Measurements from ENCODE around the gene C17orf114.

Gene C17orf114

GRCh38 chr17:4822835-4823234 is 20.7 kb upstream of the C17orf114 start:
- H3K4me1 Mint-ChIP-seq (ENCODE audit: unreplicated experiment), result no peaks in the 10 kb centered on the region
- H3K27ac Mint-ChIP-seq (ENCODE audit: unreplicated experiment), result no peak overlapping the region
- no peak for TF ChIP-seq CTCF (IDR thresholded peaks at IDR 0.05; ENCODE audit: unreplicated experiment)
- peaks cover 4% of the 10 kb centered on the region for H3K27me3 Mint-ChIP-seq (ENCODE audit: unreplicated experiment)
- H3K36me3 Mint-ChIP-seq (ENCODE audit: low read depth, unreplicated experiment), result peaks cover 14% of the 10 kb centered on the region
- no peak for DNase-seq (ENCODE audit: low spot score)
- no peaks in the 10 kb centered on the region for H3K9me3 Mint-ChIP-seq (ENCODE audit: unreplicated experiment)
- H3K4me3 Mint-ChIP-seq (ENCODE audit: unreplicated experiment), result no peak overlapping the region

GRCh38 chr17:4818276-4818675 is 16.1 kb upstream of the C17orf114 start:
- Mint-ChIP-seq H3K27me3 (ENCODE audit: unreplicated experiment) (peaks cover 4% of the 10 kb centered on the region), H3K27ac (ENCODE audit: unreplicated experiment) (no peak overlapping the region), H3K9me3 (ENCODE audit: unreplicated experiment) (no peaks in the 10 kb centered on the region), H3K4me1 (ENCODE audit: unreplicated experiment) (no peaks in the 10 kb centered on the region), H3K36me3 (ENCODE audit: low read depth, unreplicated experiment) (peaks cover 27% of the 10 kb centered on the region), H3K4me3 (ENCODE audit: unreplicated experiment) (no peak overlapping the region)
- TF ChIP-seq CTCF (IDR thresholded peaks at IDR 0.05; ENCODE audit: unreplicated experiment), result no peak
- no peak for DNase-seq (ENCODE audit: low spot score)

GRCh38 chr17:4816826-4817225 is 14.7 kb upstream of the C17orf114 start:
- Mint-ChIP-seq H3K27ac (ENCODE audit: unreplicated experiment) (no peak overlapping the region), H3K4me3 (ENCODE audit: unreplicated experiment) (no peak overlapping the region), H3K36me3 (ENCODE audit: low read depth, unreplicated experiment) (peaks cover 27% of the 10 kb centered on the region), H3K4me1 (ENCODE audit: unreplicated experiment) (no peaks in the 10 kb centered on the region), H3K27me3 (ENCODE audit: unreplicated experiment) (peaks cover 4% of the 10 kb centered on the region), H3K9me3 (ENCODE audit: unreplicated experiment) (no peaks in the 10 kb centered on the region)
- TF ChIP-seq CTCF (IDR thresholded peaks at IDR 0.05; ENCODE audit: unreplicated experiment), result no peak
- DNase-seq (ENCODE audit: low spot score), result no peak

- no peaks in the 10 kb centered on the region for H3K9me3 Mint-ChIP-seq (ENCODE audit: unreplicated experiment)
- H3K4me1 Mint-ChIP-seq (ENCODE audit: unreplicated experiment), result peaks cover 2% of the 10 kb centered on the region
- H3K27me3 Mint-ChIP-seq (ENCODE audit: unreplicated experiment), result peaks cover 4% of the 10 kb centered on the region
- peaks cover 30% of the 10 kb centered on the region for H3K36me3 Mint-ChIP-seq (ENCODE audit: low read depth, unreplicated experiment)
- no peak overlapping the region for H3K4me3 Mint-ChIP-seq (ENCODE audit: unreplicated experiment)
- no peak for TF ChIP-seq CTCF (IDR thresholded peaks at IDR 0.05; ENCODE audit: unreplicated experiment)
- peak overlapping the region; percentile 33 for H3K27ac Mint-ChIP-seq (ENCODE audit: unreplicated experiment)
- no peak for DNase-seq (ENCODE audit: low spot score)
These were observed 13.0 kb upstream of the C17orf114 start for GRCh38 chr17:4815043-4815675.

GRCh38 chr17:4812690-4813089 is 10.6 kb upstream of the C17orf114 start:
- peaks cover 6% of the 10 kb centered on the region for H3K4me1 Mint-ChIP-seq (ENCODE audit: unreplicated experiment)
- H3K4me3 Mint-ChIP-seq (ENCODE audit: unreplicated experiment), result no peak overlapping the region
- H3K9me3 Mint-ChIP-seq (ENCODE audit: unreplicated experiment), result no peaks in the 10 kb centered on the region
- peaks cover 28% of the 10 kb centered on the region for H3K36me3 Mint-ChIP-seq (ENCODE audit: low read depth, unreplicated experiment)
- DNase-seq (ENCODE audit: low spot score), result no peak
- H3K27me3 Mint-ChIP-seq (ENCODE audit: unreplicated experiment), result no peaks in the 10 kb centered on the region
- no peak overlapping the region for H3K27ac Mint-ChIP-seq (ENCODE audit: unreplicated experiment)
- no peak for TF ChIP-seq CTCF (IDR thresholded peaks at IDR 0.05; ENCODE audit: unreplicated experiment)
